Mesothelial cell of epicardium (in vitro differentiated cells): ENCODE measurements around the gene LMO4. TPM values are rescaled to one million over a fixed set of nuclear protein-coding genes. Genes with fewer than 3 reads are reported as not detected.
A peak's percentile ranks its signal among the peaks of the same experiment; 100 is the strongest.

Experiments used
- DNase-seq, 2 experiments: peaks; one replicate each; pipeline ENCODE4 v3.0.0; 2021; ENCODE audit warnings: low spot score in 2 of 2; ENCODE audit not compliant: unreplicated experiment in 2 of 2
- H3K27ac Mint-ChIP-seq: 2 replicates; pipeline ENCODE4 v1.8.0; 2021; ENCODE audit warnings: mixed read lengths
- H3K27me3 Mint-ChIP-seq: 2 replicates; pipeline ENCODE4 v1.8.0; 2021; ENCODE audit warnings: low read depth, mixed read lengths
- H3K36me3 Mint-ChIP-seq: 2 replicates; pipeline ENCODE4 v1.8.0; 2021; ENCODE audit warnings: mixed read lengths
- H3K4me1 Mint-ChIP-seq: 2 replicates; pipeline ENCODE4 v1.8.0; 2021; ENCODE audit warnings: mixed read lengths
- H3K4me3 Mint-ChIP-seq: 2 replicates; pipeline ENCODE4 v1.8.0; 2021; ENCODE audit warnings: mild to moderate bottlenecking, moderate library complexity, mixed read lengths
- H3K9me3 Mint-ChIP-seq: 2 replicates; pipeline ENCODE4 v1.8.0; 2021; ENCODE audit warnings: mixed read lengths
- total RNA-seq: library from RNA; stranded (reverse); gene quantifications from 3 replicates; pipeline ENCODE4 v1.2.1, GENCODE V29; 2021
- TF ChIP-seq, protein P1 (sequence below): fragments of 200-600 bp; sonication (generic); IDR thresholded peaks from one replicate; pipeline ENCODE4 v1.5.0; 2021; ENCODE audit warnings: antibody characterized with exemption; ENCODE audit not compliant: unreplicated experiment

The LMO4 gene
- total RNA-seq, 1 donor from 2014 or later: 93.0 TPM

DNA sequence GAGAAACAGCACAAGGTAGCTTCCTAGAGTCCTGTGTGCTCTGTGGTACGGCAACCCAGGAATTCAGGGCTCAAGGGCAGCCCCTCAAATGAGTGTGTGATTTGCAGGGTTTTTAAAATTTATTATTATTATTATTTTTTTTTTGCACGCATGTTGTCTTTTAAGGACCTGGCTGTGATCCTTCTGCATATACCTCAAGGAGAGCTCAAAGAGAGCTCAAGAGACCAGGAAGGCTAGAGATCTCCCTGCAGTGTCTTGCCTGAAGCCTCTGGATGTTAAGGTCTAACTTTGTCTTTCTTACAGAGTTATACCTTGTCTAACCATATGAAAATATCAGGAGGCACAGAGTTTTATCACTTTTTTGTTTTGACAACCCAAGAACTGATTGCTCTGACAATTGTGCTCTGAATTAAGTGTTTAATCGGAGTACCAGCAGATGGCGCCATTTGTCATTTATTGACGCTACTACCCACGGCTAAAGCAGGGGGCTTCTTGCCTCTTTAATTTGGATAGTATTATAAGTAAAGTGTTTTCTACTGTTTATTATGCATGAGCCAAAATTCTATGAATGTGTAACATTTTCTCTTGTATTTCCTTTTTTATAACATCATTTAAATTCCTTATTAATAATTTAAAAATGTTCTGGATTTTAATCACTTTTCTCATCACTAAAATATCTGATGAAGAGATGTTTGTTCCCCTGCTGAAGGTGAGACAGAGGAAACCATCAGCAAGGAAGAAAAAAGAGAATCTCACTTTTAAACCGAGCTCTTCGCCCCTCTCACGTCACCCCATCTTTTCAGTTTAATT lies 35.8 kb upstream of the LMO4 start:
- Mint-ChIP-seq H3K4me3 (no peak overlapping the region), H3K27ac (no peak overlapping the region), H3K36me3 (no peaks in the 10 kb centered on the region), H3K9me3 (peaks cover 5% of the 10 kb centered on the region), H3K4me1 (peaks cover 6% of the 10 kb centered on the region), H3K27me3 (peaks cover 23% of the 10 kb centered on the region)
- TF ChIP-seq, protein P1, sequence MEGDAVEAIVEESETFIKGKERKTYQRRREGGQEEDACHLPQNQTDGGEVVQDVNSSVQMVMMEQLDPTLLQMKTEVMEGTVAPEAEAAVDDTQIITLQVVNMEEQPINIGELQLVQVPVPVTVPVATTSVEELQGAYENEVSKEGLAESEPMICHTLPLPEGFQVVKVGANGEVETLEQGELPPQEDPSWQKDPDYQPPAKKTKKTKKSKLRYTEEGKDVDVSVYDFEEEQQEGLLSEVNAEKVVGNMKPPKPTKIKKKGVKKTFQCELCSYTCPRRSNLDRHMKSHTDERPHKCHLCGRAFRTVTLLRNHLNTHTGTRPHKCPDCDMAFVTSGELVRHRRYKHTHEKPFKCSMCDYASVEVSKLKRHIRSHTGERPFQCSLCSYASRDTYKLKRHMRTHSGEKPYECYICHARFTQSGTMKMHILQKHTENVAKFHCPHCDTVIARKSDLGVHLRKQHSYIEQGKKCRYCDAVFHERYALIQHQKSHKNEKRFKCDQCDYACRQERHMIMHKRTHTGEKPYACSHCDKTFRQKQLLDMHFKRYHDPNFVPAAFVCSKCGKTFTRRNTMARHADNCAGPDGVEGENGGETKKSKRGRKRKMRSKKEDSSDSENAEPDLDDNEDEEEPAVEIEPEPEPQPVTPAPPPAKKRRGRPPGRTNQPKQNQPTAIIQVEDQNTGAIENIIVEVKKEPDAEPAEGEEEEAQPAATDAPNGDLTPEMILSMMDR: peak; percentile 85
- DNase-seq: peak; percentile 43 to 70

DNA sequence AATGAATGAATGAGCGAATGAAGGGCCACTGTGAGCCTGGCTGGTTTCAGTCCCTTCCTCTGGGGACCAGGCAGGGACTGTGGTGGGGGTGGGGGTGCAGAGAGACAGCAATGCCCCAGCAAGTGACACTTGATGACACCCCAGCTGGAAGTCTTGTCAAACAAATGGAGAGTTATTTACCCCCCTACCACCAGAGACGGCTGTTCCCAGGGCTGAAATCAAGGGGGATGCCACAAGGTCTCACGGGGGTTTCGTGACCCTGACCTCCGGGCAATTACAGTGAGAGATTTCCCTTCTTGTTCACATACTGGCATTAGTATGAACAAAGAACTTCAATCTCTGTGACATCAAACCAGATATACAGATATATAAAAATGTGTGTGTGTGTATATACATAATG lies 34.0 kb upstream of the LMO4 start:
- H3K27me3 Mint-ChIP-seq: peaks cover 14% of the 10 kb centered on the region
- no peak overlapping the region for H3K27ac Mint-ChIP-seq
- H3K4me3 Mint-ChIP-seq: no peak overlapping the region
- peaks cover 11% of the 10 kb centered on the region for H3K9me3 Mint-ChIP-seq
- no peak for DNase-seq
- TF ChIP-seq, protein P1: no peak
- no peaks in the 10 kb centered on the region for H3K36me3 Mint-ChIP-seq
- H3K4me1 Mint-ChIP-seq: peaks cover 6% of the 10 kb centered on the region

DNA sequence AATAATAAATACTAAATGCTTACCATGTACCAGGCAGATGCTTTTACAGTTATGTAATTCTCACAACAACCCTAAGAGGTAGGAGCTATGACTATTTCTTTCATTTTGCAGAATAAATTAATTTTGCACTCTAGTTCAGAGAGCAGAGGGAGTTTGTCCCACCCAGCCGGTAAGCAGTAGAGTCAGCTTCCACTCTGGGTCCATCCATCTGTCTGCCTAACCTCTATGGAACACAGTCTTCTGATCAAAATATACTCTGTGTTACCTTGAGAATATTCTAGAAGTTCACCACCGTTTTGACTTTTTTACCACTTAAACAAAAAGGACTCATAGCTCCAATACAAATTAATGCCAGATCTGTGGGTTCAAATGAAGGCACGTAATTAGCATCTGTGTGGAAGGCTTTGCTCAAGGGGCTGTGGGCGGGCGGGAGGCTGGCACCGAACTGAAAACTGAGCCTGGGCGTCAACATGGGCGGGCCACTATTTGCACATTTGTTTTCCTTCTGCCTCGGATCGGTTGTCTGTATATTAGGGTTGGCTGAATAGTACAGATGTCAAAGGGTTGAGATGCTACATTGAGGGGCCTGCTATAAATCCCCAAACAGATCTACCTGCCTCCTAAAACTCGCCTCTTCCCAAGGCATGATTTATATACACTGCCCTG lies 33.1 kb upstream of the LMO4 start:
- DNase-seq: no peak
- Mint-ChIP-seq H3K4me3 (no peak overlapping the region), H3K4me1 (peaks cover 6% of the 10 kb centered on the region), H3K9me3 (peaks cover 11% of the 10 kb centered on the region), H3K27me3 (peaks cover 6% of the 10 kb centered on the region), H3K27ac (no peak overlapping the region), H3K36me3 (no peaks in the 10 kb centered on the region)
- TF ChIP-seq, protein P1: no peak

DNA sequence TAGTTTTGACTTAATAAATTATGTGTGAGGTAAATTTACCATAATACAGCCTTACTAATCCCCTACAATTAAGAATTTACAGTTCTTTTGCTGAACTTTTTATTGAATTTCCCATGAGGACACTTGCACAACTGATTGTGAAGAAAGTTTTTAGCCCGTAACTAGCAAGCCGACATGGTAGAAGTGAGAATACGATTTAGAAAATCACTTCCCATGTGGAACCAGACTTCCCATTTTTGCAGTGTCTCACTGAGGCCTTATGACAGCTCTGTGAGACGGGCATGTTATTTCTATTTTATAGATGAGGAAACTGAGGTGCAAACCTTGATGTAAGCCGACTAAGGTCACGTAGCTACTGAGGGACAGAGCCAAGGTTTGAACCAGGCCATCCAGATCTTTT lies 32.5 kb upstream of the LMO4 start:
- TF ChIP-seq, protein P1: no peak
- no peak for DNase-seq
- H3K4me1 Mint-ChIP-seq: peaks cover 6% of the 10 kb centered on the region
- peaks cover 4% of the 10 kb centered on the region for H3K27me3 Mint-ChIP-seq
- H3K4me3 Mint-ChIP-seq: no peak overlapping the region
- H3K36me3 Mint-ChIP-seq: no peaks in the 10 kb centered on the region
- H3K27ac Mint-ChIP-seq: no peak overlapping the region
- peaks cover 11% of the 10 kb centered on the region for H3K9me3 Mint-ChIP-seq

DNA sequence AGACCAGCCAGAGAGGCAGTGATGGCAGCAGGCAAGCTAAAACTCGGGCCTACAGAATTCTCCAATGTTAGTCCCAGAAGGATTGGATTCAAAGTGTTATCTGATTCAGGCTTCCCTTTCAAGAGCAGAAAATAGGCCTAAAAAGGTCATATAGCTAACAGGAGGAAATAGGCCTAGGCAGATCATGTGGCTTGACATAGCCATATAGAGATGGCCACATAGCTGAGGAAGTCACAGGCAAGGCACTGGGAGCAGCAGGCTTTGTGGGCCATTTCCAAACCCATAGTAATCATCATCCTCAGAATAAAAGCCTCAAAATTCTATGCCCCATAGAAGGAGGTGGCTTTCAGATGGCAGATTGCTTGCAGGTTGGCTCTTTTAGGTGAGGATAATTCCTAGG lies 29.0 kb upstream of the LMO4 start:
- H3K27ac Mint-ChIP-seq: no peak overlapping the region
- H3K36me3 Mint-ChIP-seq: no peaks in the 10 kb centered on the region

More for the DNA sequence above, 29.0 kb upstream of the LMO4 start:
- Mint-ChIP-seq H3K4me1 (no peaks in the 10 kb centered on the region), H3K9me3 (peaks cover 11% of the 10 kb centered on the region), H3K27me3 (no peaks in the 10 kb centered on the region), H3K4me3 (no peak overlapping the region)
- DNase-seq: no peak
- TF ChIP-seq, protein P1: no peak
